Activated naive CD4-positive, alpha-beta T cell treated with anti-CD3 and anti-CD28 coated beads, Interleukin-2, amount 50 U/mL, for 72 hours (primary cell): ENCODE measurements around the gene NCOR1. TPM values are rescaled to one million over a fixed set of nuclear protein-coding genes. Genes with fewer than 3 reads are reported as not detected.
"Not testable (repeated sequence)": the region's sequence is repeated elsewhere in the genome, so short reads cannot be mapped to it uniquely, and the experiment has no call there.

ENCODE experiments used
- ATAC-seq, 2 donors: fragments of 150-1000 bp; cut with Tn5 transposase; 2 replicates each; pipeline ENCODE4 v1.10.0; 2021; ENCODE audit warnings: mild to moderate bottlenecking in 2 of 2, moderate library complexity in 2 of 2
- DNase-seq, 2 donors: peaks; one replicate each; pipeline ENCODE4 v3.0.0; 2021 to 2022; ENCODE audit warnings: low spot score in 2 of 2
- H3K27ac Mint-ChIP-seq, 2 donors: one replicate each; pipeline ENCODE4 v1.8.0; 2022; ENCODE audit warnings: mild to moderate bottlenecking in 2 of 2, mixed read lengths in 2 of 2
- H3K36me3 Mint-ChIP-seq, 2 donors: one replicate each; pipeline ENCODE4 v1.8.0; 2022; ENCODE audit warnings: mixed read lengths in 2 of 2
- H3K9me3 Mint-ChIP-seq, 2 donors: one replicate each; pipeline ENCODE4 v1.8.0; 2022; ENCODE audit warnings: mixed read lengths in 2 of 2
- total RNA-seq, 2 donors: library from RNA; stranded (reverse); gene quantifications; one replicate each; pipeline ENCODE4 v1.2.3, GENCODE V29; 2022

The NCOR1 gene
- total RNA-seq, 2 donors from 2014 or later: 143 to 153 TPM

DNA sequence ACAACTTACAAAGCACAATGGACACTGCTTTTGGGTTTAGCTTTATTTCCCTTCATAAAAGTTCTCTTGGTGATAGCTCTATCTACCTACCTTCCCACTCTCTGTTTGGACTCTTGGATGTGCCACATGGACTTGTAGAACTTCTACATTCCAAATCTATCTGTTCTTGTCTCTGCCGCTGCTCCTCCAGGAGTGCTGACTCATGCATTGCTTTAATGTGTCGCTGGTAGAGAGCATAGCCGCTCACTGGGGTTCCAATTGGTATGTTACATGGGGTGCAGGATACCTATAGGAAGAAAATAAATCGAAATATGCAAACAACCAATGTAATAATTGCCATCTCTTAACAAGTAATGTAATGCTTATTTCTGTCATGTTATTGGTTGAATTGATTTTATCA lies 123.6 kb downstream of the NCOR1 start:
- no peak overlapping the region for H3K27ac Mint-ChIP-seq
- DNase-seq (no peak), ATAC-seq (no peak)
- H3K36me3 Mint-ChIP-seq: peaks cover 12 to 23% of the 10 kb centered on the region in 2 donors
- peaks cover 0 to 5% of the 10 kb centered on the region in 2 donors for H3K9me3 Mint-ChIP-seq

DNA sequence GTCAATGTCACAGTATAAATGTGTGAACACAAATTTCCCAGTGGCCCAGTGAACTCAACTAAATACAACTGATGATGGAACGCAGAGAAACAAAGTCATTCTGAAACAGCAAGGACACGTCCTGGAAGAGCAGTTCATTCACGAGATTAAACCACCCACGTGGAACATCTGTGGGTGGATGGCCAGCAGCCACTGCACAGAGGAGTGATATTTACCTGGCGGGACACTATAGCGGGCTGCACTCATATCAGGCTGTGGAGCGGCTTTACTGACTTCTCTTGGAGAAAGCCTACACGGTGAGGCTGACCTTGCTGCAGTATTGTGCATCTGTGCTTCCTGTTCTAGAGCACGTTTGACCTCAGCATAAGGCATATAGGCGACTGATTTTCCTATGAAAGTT lies 128.4 kb downstream of the NCOR1 start:
- DNase-seq (no peak), ATAC-seq (peak in 1 of 2 donors; percentile 26)
- H3K9me3 Mint-ChIP-seq: no peaks in the 10 kb centered on the region

DNA sequence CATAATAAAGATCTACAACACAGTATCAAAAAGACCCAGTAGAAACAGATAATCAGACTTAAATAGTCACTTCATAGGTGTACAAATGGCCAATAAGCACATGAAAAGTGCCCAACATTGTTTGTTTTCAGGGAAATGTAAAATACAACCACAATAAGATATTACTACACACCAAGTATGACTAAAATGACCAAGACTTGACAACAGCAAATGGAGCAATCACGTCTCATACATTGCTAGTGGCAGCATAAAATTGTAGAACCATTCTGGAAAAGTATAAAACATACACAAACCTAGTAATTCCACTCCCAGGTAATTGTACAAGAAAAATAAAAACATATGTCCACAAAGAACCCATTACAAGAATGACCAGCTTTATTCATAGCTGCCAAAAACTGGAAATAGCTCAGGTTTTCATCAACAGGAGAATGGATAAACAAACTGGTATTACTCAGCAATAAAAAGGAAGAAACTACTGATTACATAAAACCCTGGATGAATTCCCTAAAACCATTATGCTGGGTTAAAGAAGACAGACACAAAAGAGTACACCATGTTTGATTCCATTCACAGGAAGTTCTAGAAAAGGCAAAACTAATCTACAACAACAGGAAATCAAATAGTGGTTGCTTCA lies 130.2 kb downstream of the NCOR1 start:
- Mint-ChIP-seq H3K27ac (peak overlapping the region in 1 of 2 donors; percentile 28), H3K9me3 (no peaks in the 10 kb centered on the region), H3K36me3 (peaks cover 23 to 36% of the 10 kb centered on the region in 2 donors)
- DNase-seq (no peak), ATAC-seq (no peak)

More for the DNA sequence above, 128.4 kb downstream of the NCOR1 start:
- H3K27ac Mint-ChIP-seq: peak overlapping the region in 1 of 2 donors; percentile 45
- H3K36me3 Mint-ChIP-seq: peaks cover 23 to 37% of the 10 kb centered on the region in 2 donors

DNA sequence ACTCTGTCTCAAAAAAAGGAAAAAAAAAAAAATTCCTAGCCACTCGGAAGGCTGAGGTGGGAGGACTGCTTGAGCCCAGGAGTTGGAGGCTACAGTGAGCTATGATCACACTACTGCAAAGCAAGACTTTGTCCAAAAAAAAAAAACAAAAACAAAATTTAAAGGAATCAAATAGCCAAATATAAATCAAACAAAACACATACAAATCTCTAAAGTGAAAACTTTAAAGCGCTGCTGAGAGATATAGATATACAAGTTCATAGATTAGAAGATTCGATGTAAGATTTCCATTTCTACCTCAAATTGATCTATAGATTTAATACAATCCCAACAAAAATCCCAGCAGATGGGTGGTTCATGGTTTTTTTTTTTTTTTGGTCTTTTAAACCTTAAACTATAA lies 132.1 kb downstream of the NCOR1 start:
- no peaks in the 10 kb centered on the region for H3K9me3 Mint-ChIP-seq

DNA sequence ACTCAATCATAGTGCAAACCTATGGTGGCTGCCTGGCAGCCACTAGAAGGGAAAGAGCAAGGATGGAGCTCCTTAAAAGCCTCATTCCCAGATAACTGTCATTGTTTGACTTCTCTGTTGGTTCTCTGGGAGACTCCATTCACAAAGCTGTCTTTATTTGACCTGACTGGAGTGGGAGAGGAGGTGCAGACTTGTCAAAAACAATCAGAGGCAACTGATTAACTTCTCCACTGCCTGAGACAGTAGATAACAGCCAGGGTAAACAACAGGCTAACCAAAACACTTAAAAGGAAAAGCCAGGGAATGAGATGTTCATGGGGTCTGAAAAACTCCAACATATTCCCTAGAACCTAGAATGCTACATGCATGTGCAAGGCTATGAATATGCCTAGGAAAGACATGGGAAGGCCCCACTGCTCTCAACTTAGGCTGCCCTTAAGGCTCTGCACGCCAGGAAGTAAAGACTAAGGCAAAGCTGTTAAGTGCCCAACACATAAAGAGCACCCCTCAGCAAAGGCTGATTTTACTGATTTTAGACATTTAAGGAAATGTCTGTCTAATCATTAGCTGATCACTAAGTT lies 133.7 kb downstream of the NCOR1 start:
- DNase-seq (no peak), ATAC-seq (no peak)
- Mint-ChIP-seq H3K27ac (peak overlapping the region in 1 of 2 donors; percentile 56), H3K9me3 (no peaks in the 10 kb centered on the region), H3K36me3 (peaks cover 20 to 56% of the 10 kb centered on the region in 2 donors)

More for the DNA sequence above, 132.1 kb downstream of the NCOR1 start:
- ATAC-seq: no peak
- peaks cover 23 to 50% of the 10 kb centered on the region in 2 donors for H3K36me3 Mint-ChIP-seq
- DNase-seq: no peak
- no peak overlapping the region for H3K27ac Mint-ChIP-seq

DNA sequence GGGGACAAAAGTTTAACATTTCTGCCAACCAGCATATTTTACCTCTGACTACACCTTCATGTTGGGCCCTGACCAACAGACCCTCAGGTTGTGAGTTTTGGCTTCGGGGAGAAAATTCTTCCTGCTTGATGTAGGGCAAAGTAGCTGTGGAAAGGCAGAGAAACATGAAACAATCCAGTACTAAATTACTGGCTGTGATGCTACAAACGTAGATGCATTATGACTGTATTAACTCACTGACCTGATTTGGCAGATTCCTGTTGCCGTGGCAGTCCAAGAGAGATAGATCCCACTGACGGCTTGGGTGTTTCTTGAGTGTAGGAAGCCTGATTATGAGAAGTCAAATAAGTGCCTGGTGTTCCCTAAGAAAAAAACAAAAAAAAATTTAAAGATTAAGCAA lies 135.0 kb downstream of the NCOR1 start:
- peaks cover 11 to 55% of the 10 kb centered on the region in 2 donors for H3K36me3 Mint-ChIP-seq
- ATAC-seq (no peak), DNase-seq (no peak)
- no peaks in the 10 kb centered on the region for H3K9me3 Mint-ChIP-seq
- no peak overlapping the region for H3K27ac Mint-ChIP-seq

DNA sequence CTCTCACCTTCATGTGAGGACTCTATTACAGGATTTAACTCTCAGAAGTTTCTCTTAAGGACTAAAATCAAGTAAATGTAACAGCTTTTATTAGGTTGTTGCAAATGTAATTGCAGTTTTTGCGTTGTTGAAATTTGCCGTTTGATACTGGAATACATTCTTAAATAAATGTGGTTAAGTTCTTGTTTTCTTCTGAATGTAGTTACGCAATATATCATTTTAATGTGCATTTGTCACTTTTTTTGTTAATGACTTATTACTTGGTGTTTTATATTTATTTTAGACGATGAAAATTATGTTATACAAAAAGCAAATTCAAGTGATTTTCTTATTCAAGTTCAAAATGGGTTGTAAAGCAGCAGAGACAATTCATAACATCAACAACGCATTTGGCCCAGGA lies 139.4 kb downstream of the NCOR1 start:
- DNase-seq (no peak), ATAC-seq (no peak)
- H3K36me3 Mint-ChIP-seq: peaks cover 0 to 32% of the 10 kb centered on the region in 2 donors
- H3K27ac Mint-ChIP-seq: no peak overlapping the region
- no peaks in the 10 kb centered on the region for H3K9me3 Mint-ChIP-seq

DNA sequence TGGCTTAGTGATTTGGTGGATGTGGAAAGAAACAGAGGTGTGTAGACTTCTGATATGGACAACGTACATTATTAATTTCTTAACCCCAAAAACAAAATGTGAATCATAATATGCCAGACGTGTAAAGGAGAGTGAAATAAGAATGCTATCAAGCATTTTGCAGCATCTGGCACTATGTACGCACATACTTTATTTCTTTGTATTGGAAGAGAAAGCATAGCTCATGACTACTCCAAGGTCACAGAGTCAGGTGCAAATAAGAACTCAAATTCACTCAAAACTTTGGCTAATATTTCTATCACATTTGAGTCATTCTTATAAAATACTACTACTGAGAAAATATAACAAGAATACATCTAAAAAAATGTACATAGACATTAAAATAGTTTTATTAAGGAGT lies 140.9 kb downstream of the NCOR1 start:
- no peak overlapping the region for H3K27ac Mint-ChIP-seq
- peaks cover 6 to 27% of the 10 kb centered on the region in 2 donors for H3K36me3 Mint-ChIP-seq
- H3K9me3 Mint-ChIP-seq: no peaks in the 10 kb centered on the region
- DNase-seq (no peak), ATAC-seq (no peak)

DNA sequence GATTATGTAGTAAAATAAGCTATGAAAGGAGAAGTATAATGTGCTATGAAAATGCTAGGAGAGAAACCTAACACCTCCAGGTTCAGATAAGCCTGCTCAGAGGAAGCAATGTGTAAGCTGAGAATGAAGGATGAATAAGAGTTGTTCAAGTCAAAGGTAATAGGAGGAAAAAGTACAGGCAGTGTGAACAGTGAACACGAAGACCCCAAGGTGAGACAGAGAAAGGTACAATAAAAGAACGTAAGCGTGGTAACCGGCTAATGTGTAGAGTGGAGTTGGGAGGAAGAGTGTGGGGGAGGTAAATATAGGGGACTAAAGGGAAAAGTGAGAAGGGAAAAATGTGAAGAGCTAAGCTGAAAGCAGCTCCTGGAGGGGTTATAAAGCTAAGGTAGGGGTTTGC lies 141.5 kb downstream of the NCOR1 start:
- Mint-ChIP-seq H3K9me3 (no peaks in the 10 kb centered on the region), H3K36me3 (peaks cover 6 to 21% of the 10 kb centered on the region in 2 donors), H3K27ac (no peak overlapping the region)
- ATAC-seq (no peak), DNase-seq (no peak)

DNA sequence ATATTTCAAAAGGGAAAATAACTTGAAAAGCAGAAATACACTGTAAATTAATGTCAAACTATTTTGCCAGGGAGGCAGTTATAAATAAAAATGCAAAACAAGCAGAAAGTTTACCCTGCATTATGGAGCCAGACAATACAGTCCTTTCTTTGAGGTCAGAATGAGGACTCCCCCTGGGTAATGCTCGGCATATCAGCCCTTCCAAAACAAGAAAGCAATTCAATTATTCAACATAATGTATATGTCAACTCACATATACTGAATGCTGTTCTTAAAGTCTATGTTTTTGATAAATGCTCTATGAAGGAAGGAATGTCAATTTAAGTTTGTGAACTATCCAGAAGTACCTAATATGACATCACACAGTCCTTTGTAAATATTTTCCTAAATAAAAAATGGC lies 143.3 kb downstream of the NCOR1 start:
- H3K9me3 Mint-ChIP-seq: no peaks in the 10 kb centered on the region
- H3K36me3 Mint-ChIP-seq: peaks cover 6 to 21% of the 10 kb centered on the region in 2 donors
- DNase-seq: no peak
- H3K27ac Mint-ChIP-seq: no peak overlapping the region
- no peak for ATAC-seq

DNA sequence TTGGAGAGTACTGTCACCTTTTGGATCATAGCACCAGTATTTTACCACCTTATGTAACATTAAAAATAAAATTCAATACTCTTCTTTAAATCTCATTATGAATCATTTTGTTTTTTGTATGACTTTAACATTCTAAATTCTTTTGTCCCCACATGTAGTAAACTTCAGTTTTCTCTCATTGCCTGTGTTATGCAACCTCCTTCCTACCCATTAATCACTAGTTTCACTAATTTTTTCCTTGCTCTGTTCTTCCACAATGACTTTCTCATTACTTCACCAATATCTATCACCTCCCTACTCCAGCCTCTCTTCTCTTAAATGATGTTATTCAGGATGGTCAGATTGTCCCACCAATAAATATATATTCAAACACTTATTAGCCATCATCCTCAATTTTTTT lies 147.0 kb downstream of the NCOR1 start:
- H3K36me3 Mint-ChIP-seq: peaks cover 6 to 13% of the 10 kb centered on the region in 2 donors
- H3K27ac Mint-ChIP-seq: peak overlapping the region in 1 of 2 donors; percentile 3
- ATAC-seq: peak in 1 of 2 donors; percentile 92

DNA sequence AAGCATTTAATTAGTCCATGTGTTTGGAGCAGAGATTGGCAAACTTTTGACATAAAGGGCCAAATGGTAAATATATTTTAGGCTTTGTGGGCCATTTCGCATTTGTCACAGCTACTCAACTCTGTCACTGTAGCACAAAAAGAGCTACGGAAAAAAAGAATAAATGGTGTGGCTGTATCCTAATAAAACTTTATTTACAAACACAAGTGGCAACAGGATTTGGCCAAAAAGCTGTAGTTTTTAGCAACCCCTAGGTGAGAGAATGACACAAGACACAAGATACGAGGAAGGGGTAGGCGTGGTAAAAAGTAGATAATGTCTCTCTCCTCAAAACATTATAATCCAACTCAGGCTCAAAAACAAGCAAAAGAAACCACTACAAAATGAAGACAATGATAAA lies 149.2 kb downstream of the NCOR1 start:
- no peaks in the 10 kb centered on the region for H3K9me3 Mint-ChIP-seq
- DNase-seq (no peak), ATAC-seq (no peak)
- no peak overlapping the region for H3K27ac Mint-ChIP-seq
- H3K36me3 Mint-ChIP-seq: peaks cover 6 to 21% of the 10 kb centered on the region in 2 donors

More for the DNA sequence above, 147.0 kb downstream of the NCOR1 start:
- DNase-seq: no peak
- H3K9me3 Mint-ChIP-seq: no peaks in the 10 kb centered on the region

DNA sequence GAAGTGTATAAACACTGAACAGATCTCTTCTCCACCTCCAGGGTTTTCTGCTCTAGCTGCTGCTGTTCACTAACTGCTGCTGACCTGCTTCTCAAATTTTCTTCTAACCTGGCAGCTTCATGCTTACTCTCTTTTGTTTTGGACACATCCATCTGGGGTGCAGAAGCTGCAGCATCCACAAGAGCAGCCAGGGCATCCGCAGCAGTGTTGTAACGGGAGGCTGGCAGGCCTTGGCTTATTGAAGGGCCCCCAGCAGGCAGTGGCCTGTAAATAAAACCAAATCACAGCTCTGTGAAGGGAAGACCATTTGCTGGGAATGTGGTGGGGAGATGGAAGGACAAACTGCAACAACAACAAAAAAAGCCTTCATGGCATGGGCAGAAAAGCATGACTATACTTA lies 153.7 kb downstream of the NCOR1 start:
- Mint-ChIP-seq H3K9me3 (no peaks in the 10 kb centered on the region), H3K27ac (peak overlapping the region in 1 of 2 donors; percentile 89), H3K36me3 (peaks cover 0 to 33% of the 10 kb centered on the region in 2 donors)
- no peak for ATAC-seq
- DNase-seq: no peak

DNA sequence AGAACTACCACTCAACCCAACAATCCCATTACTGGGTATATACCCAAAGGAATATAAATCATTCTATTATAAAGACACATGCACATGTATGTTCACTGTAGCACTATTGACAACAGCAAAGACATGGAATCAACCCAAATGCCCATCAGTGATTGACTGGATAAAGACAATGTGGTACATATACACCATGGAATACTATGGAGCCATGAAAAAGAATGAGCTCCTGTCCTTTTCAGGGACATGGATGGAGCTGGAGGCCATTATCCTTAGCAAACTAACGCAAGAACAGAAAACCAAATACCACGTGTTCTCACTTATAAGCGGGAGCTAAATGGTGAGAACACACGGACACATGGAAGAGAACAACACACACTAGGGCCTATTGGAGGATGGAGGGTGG lies 160.2 kb downstream of the NCOR1 start:
- not testable (repeated sequence) for H3K9me3 Mint-ChIP-seq, DNase-seq, H3K27ac Mint-ChIP-seq, ATAC-seq
- peaks cover 21 to 66% of the 10 kb centered on the region in 2 donors for H3K36me3 Mint-ChIP-seq

DNA sequence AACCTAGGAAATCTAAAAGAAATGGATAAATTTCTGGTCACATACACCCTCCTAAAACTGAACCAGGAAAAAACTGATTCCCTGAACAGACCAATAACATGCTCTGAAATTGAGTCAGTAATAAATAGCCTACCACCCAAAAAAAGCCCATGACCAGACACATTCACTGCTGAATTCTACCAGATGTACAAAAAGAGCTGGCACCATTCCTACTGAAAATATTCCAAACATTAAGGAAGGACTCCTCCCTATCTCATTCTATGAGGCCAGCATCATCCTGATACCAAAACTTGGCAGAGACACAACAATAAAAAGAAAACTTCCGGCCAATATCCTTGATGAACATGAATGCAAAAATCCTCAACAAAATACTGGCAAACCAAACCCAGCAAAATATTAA lies 162.8 kb downstream of the NCOR1 start:
- Mint-ChIP-seq H3K9me3 (peaks cover 0 to 5% of the 10 kb centered on the region in 2 donors), H3K27ac (peak overlapping the region in 1 of 2 donors; percentile 4), H3K36me3 (peaks cover 21 to 57% of the 10 kb centered on the region in 2 donors)
- no peak for DNase-seq
- ATAC-seq: no peak

DNA sequence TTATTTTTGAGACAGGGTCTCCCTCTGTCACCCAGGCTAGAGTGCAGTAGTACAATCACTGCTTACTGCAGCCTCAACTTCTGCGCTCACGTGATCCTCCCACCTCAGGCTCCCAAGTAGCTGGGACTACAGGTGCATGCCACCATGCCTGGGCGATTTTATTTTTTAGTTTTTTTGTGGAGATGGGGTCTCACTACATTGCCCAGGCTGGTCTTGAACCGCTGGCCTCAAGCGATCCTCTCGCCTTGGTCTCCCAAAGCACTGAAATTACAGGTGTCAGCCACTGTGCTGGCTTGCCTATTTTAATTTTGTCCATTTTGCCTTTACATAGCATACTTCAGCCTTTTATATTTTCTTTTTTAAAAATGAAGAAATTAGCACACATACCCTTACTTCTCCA lies 164.5 kb downstream of the NCOR1 start:
- DNase-seq (no peak), ATAC-seq (no peak)
- Mint-ChIP-seq H3K36me3 (peaks cover 21 to 44% of the 10 kb centered on the region in 2 donors), H3K9me3 (peaks cover 0 to 1% of the 10 kb centered on the region in 2 donors), H3K27ac (peak overlapping the region in 1 of 2 donors; percentile 81)

DNA sequence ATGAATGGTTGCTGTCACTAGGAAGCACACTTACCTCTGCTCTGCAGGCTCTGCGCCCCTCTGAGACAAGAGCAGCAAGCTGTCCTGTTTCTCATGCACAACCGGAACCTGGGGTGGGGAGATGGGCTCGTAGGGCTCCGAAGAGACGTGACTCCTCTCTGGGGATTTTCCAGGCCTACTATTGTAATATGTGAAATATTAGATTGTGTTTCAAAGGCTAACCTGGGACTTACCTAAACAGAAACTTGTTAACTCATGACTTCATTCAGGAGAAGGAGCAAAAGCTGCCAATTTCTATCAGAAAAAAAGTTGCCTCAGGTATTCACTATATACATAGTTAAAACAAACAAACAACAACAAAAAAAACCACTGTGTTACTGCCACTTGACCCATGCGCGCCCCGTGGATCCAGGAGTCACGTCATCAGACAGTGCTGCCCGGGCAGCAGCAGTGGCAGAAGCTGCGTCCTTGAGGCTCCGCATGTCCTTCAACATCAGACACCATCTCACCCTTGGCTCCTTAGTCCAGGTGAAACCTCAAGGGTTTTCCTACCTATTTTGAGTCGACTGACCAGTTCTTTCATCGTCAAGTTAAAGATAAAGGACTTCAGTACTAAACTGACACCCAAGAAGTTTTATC lies 166.4 kb downstream of the NCOR1 start:
- ATAC-seq: no peak
- Mint-ChIP-seq H3K36me3 (peaks cover 11 to 34% of the 10 kb centered on the region in 2 donors), H3K27ac (no peak overlapping the region), H3K9me3 (no peaks in the 10 kb centered on the region)
- no peak for DNase-seq
